T-helper 1 cell (primary cell): Measurements from ENCODE around the gene CEP85L.
A peak's percentile ranks its signal among the peaks of the same experiment; 100 is the strongest.

Source experiments
- DNase-seq, 5 donors: peaks; one replicate each; pipeline ENCODE4 v3.0.0-alpha.2; 2012 to 2020

The CEP85L gene

GRCh38 chr6:118620202-118620601, 31.2 kb downstream of the CEP85L start:
- DNase-seq, result no peak

- DNase-seq, result peak; percentile 20 to 57 (median 30)
Measured at GRCh38 chr6:118618676-118619377, 32.6 kb downstream of the CEP85L start.

GRCh38 chr6:118617417-118617816, 34.0 kb downstream of the CEP85L start:
- DNase-seq, result no peak

- no peak for DNase-seq
Measured at GRCh38 chr6:118611334-118611733, 40.1 kb downstream of the CEP85L start.

GRCh38 chr6:118606858-118607257, 44.5 kb downstream of the CEP85L start:
- DNase-seq, result no peak

- no peak for DNase-seq
Measured at GRCh38 chr6:118606268-118606667, 45.1 kb downstream of the CEP85L start.

GRCh38 chr6:118603372-118603771, 48.0 kb downstream of the CEP85L start:
- DNase-seq, result no peak

GRCh38 chr6:118602300-118602699, 49.1 kb downstream of the CEP85L start:
- DNase-seq, result no peak

GRCh38 chr6:118598324-118598723, 53.1 kb downstream of the CEP85L start:
- DNase-seq, result no peak

- DNase-seq, result no peak
Measured at GRCh38 chr6:118597636-118598035, 53.8 kb downstream of the CEP85L start.

GRCh38 chr6:118596774-118597320, 54.5 kb downstream of the CEP85L start:
- DNase-seq, result no peak

GRCh38 chr6:118594877-118595276, 56.5 kb downstream of the CEP85L start:
- DNase-seq, result no peak

- no peak for DNase-seq
Measured at GRCh38 chr6:118591897-118592296, 59.5 kb downstream of the CEP85L start.

- DNase-seq, result no peak
Measured at GRCh38 chr6:118589649-118590365, 61.6 kb downstream of the CEP85L start.

GRCh38 chr6:118589186-118589585, 62.2 kb downstream of the CEP85L start:
- no peak for DNase-seq

- DNase-seq, result no peak
Measured at GRCh38 chr6:118588626-118589025, 62.8 kb downstream of the CEP85L start.

GRCh38 chr6:118586746-118587485, 64.5 kb downstream of the CEP85L start:
- no peak for DNase-seq

GRCh38 chr6:118584911-118585310, 66.5 kb downstream of the CEP85L start:
- DNase-seq, result no peak

- DNase-seq, result no peak
Measured at GRCh38 chr6:118581489-118581959, 69.9 kb downstream of the CEP85L start.

GRCh38 chr6:118580585-118581419, 70.6 kb downstream of the CEP85L start:
- peak in 2 of 5 donors; percentile 12 to 20 for DNase-seq

GRCh38 chr6:118579786-118580185, 71.6 kb downstream of the CEP85L start:
- no peak for DNase-seq

GRCh38 chr6:118578617-118579016, 72.8 kb downstream of the CEP85L start:
- no peak for DNase-seq
